Stimulated activated CD8-positive, alpha-beta memory T cell treated with anti-CD3 and anti-CD28 coated beads, Interleukin-4, amount 100 ng/mL, for 24 hours (primary cell): ENCODE measurements around the gene KIAA1217.
"Not testable (repeated sequence)": the region's sequence is repeated elsewhere in the genome, so short reads cannot be mapped to it uniquely, and the experiment has no call there.

Experiments
- DNase-seq: peaks from one replicate; pipeline ENCODE4 v3.0.0-alpha.2; 2020; ENCODE audit warnings: low read depth

KIAA1217 gene

DNA sequence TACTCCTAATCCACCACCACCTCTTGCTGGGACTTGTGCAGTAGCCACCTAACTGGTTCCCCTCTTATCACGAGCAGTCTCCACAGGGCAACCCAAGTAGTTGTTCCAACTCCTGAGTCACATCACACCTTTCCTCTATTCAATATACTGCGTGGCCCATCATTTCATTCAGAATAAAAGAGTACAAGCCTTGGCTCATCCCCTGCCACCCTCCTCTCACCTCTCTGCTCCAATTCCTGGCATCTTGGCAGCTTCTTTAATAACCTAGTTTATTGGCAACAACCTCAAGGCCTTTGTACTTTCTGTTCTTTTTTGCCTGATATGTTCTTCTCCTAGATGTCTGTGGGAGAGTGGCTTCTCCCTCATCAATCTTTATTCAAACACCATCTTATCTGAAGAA is 199.4 kb downstream of the KIAA1217 start:
- no peak for DNase-seq

- DNase-seq, result no peak
These were observed 205.7 kb downstream of the KIAA1217 start for GRCh38 chr10:24414597-24414996.

GRCh38 chr10:24415455-24416125 is 206.7 kb downstream of the KIAA1217 start:
- DNase-seq, result no peak

GRCh38 chr10:24416248-24416647 is 207.3 kb downstream of the KIAA1217 start:
- DNase-seq, result no peak

GRCh38 chr10:24417053-24417452 is 208.1 kb downstream of the KIAA1217 start:
- DNase-seq, result no peak

DNA sequence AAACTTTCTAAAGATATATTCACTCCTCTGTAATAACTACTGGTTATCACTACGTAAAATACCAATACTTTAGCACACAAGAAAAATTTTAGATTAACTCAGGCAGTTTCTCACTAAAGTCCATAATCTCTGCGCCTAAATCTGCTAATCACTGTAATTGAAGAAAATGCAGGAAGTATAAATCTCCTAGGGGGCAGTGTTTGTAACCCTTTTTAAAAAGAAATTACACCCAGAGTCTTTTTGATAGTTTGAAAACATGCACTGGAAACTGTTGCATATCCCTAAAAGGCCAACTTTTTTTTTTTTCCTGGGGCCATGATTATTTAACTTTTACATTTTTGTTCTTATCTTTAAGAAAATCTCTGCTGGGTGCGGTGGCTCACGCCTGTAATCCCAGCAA is 209.6 kb downstream of the KIAA1217 start:
- no peak for DNase-seq

DNA sequence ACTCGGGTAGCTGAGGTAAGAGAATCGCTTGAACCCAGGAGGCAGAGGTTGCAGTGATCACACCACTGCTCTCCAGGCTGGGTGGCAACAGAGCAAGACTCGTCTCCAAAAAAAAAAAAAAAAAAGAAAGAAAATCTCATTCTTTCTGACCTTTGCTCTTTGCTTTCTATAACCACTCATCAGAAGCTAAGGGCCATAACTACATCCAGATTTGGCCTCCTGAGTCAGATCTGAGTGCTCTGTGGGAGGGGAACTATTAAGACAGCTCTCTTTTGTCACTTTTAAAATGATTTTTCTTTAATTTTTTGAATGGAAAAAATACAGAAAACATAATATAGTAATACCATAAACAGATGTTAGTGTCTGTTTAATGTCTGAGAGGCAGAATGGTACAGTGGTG is 210.1 kb downstream of the KIAA1217 start:
- DNase-seq, result no peak

GRCh38 chr10:24425151-24425550 is 216.2 kb downstream of the KIAA1217 start:
- no peak for DNase-seq

DNA sequence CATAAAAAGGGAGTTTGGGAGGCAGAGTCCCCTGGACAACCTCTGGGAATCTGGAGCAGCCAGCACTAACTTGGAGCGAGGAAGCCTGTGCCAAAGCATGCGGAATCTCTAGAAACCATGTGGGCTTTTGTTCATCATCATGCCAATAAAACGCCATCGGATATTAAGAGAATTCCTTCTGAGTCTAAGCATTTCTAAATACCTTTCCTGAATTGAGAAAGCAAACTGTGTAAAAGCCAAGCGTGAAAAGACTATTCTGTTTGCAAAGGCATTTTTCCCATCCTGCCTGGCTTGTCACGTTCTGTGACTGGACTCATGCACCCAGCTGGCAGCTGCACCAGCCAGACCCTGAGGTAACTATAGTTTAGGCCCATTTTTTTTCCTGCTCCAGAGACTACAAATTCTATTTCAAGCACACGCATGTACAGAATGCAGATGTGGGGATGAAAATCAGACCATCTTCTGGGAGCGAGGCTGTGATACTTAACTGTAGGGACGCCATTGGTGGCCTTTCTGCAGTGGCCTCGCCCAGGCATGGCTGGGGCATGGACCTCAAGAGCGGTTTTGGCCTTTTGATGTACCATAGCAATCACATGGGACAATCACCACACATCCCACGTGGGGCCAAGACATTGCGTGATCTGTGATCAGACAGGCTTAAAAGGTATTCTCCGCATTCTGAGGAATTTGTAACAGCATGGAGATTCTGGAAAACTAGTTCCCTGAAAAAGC is 218.9 kb downstream of the KIAA1217 start:
- DNase-seq, result no peak

- DNase-seq, result no peak
These were observed 219.5 kb downstream of the KIAA1217 start for GRCh38 chr10:24428410-24428782.

DNA sequence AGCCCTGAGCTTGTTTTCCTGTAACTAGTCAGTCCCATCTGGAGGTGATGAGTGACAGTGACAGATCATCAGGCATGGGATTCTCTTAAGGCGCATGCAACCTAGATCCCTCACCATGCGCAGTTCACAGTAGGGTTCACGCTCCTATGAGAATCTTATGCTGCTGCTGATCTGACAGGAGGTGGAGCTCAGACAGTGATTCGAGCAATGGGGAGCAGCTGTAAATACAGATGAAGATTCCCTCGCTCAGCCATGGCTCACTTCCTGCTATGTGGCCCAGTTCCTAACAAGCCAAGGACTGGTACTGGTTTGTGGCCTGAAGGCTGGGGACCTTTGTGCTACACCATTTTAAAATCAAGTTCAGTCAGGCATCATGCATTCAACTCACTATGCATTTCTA is 221.7 kb downstream of the KIAA1217 start:
- no peak for DNase-seq

DNA sequence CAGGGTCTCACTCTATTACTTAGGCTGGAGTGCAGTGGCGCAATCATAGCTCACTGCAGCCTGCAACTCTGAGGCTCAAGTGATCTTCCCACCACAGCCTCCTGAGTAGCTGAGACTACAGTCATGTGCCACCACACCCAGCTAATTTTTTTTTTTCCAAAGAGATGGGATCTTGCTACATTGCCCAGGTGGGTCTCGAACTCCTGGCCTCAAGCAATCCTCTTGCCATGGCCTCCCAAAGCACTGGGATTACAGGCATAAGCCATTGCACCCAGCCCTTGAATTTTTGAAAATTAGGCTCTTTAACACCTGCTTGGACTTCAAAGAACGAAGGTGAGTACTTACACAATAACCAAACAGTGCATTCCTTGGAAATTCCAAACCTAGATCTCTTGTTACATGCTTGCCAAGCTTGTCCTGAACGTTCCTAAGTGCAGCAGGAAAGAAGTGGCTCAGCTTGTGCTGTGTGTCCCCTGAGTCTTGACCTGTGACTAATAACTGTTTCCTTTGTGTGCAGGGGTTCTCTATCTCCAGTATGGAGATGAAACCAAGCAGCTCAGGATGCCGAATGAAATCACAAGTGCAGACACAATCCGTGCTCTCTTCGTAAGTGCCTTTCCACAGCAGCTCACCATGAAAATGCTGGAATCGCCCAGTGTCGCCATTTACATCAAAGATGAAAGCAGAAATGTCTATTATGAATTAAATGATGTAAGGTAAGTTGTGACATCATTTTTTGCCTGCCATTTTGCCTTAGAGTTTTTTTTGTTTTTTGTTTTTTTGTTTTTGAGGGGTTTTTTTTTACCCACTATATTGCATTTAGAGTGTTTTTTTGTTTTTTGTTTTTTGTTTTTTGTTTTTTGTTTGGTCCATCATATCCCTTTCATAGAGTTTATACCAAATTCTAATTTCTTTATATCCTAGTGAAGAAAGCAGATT is 223.8 kb downstream of the KIAA1217 start:
- DNase-seq, result no peak

- DNase-seq, result no peak
These were observed 224.8 kb downstream of the KIAA1217 start for GRCh38 chr10:24433705-24434104.

GRCh38 chr10:24434961-24435360 is 226.0 kb downstream of the KIAA1217 start:
- no peak for DNase-seq

DNA sequence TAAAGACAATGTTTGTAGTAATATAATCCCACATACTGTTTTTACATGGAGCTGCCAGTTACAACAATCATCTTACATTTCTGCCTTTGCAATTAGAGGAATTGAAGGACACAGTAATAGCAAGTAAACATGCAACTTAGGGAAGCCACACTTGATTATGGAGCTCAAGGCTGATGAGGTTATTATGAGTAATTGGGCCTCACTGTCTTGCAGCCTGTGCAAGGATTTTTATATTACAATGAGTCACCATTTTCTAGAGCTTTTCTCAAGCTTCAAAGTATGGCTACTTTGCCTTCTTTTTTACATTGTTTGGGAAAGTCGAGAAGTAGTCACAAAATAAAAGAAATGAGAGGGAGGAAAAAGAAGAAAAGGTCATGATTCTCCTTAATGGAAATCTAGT is 226.4 kb downstream of the KIAA1217 start:
- DNase-seq, result no peak

- no peak for DNase-seq
These were observed 228.4 kb downstream of the KIAA1217 start for GRCh38 chr10:24437302-24437701.

DNA sequence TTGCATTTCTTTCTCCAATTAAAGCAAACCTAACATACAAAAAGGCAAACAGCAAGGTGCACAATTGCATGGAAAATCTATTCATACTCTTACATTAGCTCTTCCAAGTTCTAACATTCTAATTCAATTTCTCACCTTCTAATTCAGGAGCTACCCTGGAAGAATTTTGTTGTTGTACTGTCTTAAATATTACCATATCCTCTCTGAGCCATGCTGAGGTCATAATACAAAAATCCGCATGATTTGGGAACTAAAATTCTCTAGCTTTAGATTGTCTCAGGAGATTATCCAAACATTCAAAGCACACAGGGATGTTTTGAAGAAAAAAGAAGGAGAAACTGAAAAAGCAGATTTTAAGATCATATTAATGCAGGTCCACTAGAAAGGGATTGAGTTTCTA is 229.9 kb downstream of the KIAA1217 start:
- no peak for DNase-seq

DNA sequence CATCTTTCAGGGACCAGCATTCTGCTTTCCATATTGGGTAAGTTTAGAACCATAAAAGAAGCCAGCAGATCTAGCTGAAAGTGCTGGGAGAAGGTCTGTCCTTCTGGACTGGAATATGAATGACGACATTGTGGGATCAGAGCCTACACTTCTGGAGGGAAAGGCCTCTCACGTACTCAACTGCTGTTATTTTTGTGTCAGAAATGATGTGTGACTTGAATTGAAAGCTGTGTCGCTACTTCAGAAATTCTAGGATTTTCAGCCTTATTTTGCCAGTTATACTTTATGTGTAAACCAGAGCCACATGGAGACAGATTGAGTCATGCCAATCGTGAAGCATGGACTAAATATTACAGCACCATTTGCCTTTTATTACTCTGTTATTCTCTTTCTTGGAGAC is 231.0 kb downstream of the KIAA1217 start:
- DNase-seq, result no peak

DNA sequence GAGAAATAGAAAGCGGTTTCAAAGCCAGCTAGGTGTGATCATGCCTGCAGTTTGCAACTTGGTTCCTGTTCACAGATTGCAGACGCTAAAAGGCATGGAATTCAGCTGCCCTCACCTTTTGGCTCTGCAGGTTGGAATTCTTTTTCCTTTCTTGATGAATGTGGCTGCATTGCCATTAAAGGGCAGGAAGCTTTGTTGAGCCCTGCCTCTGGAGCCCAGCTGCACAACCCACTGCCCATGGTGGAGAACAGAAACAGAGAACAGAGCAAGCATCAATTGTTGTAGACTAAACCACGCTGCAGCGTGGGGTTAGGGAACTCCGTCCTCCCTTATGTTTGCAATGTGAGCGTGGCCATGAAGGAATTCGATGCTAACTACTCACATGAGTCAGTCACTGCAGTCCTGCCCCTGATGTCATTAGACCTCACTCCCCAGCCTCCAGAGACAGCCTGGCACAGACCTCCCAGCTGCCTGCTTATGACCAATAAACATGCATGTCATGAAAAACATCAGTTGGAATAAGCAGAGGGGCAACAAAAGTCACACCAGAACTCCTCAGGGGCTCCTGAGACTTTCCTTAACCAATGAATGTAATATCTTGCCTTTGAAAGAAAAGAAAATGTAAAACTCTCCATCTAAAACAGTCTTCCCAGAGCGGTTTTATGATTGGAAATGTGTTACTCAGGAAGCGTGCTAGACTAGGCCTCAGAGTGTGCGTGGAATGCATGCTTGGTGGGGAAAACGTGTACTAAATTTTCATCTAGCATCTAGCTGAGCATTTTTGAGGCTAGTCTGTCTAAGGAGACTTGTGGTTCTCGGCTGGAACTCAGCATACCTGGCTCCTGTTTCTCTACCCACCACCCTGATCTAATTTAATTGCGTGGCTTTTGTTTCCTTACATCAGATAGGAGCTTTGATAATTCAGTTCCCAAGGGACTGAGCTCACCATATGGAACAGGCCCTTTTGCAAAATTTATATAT is 232.2 kb downstream of the KIAA1217 start:
- DNase-seq, result no peak

DNA sequence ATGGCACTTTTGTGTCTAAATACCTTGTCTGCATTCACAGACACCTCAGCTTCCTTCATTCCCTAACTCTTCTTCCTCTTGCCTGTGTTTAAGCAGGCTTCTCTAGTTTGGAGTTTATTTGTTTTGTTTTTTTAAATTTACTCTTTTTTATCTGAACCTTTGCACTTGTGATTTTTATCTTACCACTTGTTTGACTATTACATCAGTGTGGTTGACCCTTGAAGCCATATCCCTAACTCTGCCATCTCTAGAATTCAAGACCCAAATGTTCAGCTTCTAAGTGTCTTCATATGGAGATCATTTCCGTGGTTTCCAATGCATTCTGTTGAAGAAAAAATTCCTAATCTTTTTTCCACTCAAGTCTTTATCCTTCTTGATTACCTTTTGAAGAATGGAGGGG is 233.3 kb downstream of the KIAA1217 start:
- DNase-seq, result no peak

GRCh38 chr10:24442641-24443174 is 233.8 kb downstream of the KIAA1217 start:
- DNase-seq, result not testable (repeated sequence)
